HK-2 (cell line): ENCODE results near the gene ATP6V1F.
A peak's percentile ranks its signal among the peaks of the same experiment; 100 is the strongest.

Experiments
- DNase-seq: peaks from one replicate; pipeline ENCODE4 v3.0.0-alpha.2; 2018; ENCODE audit not compliant: unreplicated experiment

The ATP6V1F gene

DNA sequence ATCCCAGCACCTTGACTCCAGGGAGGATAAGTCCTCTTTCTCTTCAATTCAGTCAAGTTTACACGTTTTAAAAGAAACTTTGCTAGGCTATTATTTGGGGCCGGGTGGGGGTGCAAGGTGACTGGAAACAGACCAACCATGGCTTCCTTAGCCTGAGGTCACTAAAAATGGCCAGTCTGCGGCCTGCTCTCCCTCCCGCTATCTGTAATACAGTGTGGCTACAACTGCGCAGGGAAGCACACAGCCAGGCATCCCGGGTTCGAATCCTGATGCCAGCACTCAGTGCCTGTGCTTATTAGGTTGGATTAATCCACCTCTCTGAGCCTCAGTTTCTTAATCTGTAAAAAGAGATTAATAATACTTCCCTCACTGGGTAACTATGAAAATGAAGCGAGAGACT, 19.5 kb downstream of the ATP6V1F start:
- DNase-seq, result no peak

DNA sequence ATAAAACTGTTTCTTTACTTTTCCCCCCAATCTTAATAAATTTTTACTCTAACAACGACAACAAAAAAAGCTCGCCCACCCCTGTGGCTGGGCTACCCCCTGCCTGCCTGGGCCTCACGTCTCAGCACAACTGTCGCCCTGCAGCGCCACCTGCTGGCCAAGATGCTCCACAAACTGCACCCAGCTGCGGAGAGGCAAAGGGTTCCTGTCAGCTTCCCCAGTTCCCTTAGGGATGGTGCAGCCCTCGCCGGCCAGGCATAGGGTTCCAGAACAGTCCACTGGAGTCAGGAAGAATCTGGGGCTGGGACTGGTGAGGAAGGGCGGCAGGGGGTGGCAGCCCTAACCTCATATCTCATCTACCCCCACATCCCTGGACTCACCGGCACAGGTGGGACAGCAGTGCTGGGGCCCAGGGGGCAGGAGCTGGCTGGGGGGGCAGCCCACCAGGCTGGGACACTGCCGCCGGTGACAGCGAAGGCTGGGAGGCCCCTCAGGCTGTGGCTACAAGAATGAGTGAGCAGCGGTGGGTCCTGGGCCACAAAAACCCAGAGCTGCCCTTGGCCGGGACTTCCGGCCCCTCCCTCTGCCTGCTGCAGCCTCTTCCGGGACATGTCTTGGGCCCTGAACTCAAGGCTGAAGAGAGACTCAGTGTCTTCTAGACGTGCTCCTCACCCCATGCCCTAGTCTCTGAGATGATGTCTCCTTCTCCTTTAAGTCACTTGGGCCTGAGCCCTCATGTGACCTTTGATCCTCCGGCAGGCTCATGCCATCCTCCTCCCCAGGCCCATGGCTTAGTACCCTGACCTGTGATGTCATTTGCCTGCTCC, 21.2 kb downstream of the ATP6V1F start:
- DNase-seq, result peak; percentile 80

DNA sequence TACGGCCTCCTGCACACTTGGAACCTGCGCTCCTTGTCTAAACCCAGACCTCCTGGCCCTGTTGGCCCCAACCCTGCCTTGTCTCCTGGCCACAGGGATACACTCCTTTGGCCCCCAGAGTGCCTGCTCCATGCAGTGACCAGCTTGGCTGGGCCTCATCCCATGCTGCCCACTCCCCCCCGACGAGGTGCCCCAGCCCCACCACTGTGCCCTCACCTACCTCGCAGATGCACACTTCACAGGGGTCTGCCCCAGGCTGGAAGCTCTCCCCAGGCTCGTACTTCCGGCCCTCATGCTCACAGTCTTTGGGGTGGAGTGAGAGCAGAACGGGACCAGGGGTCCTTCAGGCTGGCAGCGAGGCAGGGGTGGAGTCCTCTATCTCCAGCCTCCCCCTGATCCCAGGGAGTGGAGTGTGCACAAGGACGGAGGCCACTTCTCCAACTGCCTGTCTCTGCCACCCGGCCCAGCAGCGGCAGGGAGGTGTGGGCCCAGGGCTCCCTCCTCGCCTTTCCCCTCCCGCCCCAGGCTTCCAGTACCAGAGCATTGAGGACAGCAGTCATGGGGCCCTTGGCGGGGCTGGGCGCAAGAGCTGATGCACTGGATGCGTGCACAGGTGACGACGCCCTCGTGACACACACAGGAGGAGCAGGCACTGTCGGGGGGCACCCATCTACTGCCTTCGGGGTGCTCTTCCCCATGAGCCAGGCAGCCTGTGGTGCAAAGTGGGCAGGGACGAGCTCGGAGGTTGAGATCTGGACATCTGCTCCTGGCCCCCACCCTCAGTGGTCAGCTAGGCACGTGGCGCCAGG, 22.1 kb downstream of the ATP6V1F start:
- no peak for DNase-seq

DNA sequence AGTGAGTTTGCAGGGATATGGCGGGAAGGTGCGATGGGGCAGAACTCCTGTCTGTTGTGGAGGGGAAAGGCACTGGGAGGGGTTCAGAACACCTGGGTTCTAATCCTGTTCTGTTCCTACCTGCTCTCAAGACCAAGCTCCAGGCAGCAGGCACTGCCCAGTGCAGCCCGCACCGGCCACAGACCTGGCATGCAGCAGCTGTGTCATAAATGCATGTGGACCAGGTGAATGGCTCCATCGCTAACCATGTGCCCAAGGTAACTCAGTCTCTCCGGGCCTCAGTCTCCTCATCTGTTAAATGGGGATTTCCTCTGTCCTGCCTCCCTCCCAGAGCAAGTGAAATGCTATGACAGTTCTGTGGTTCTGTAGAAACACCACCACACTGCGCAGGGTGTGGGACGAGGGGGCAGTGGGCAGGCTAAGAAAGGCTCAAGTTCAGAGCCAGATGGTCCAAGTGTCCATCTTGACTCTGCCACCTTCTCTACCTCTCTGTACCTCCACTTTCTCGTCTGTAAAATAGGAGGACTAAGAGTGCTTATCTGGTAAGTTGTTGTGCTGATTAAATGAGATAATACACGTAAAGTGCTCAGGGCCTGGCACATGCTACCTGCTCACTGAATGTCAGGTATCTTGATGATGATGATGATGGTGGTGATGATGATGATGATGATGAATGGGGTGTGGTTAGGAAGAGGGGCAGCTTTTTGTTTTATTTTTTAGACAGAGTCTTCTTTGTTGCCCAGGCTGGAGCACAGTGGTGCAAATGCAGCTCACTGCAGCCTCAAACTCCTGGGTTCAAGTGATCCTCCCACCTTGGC, 22.9 kb downstream of the ATP6V1F start:
- no peak for DNase-seq

DNA sequence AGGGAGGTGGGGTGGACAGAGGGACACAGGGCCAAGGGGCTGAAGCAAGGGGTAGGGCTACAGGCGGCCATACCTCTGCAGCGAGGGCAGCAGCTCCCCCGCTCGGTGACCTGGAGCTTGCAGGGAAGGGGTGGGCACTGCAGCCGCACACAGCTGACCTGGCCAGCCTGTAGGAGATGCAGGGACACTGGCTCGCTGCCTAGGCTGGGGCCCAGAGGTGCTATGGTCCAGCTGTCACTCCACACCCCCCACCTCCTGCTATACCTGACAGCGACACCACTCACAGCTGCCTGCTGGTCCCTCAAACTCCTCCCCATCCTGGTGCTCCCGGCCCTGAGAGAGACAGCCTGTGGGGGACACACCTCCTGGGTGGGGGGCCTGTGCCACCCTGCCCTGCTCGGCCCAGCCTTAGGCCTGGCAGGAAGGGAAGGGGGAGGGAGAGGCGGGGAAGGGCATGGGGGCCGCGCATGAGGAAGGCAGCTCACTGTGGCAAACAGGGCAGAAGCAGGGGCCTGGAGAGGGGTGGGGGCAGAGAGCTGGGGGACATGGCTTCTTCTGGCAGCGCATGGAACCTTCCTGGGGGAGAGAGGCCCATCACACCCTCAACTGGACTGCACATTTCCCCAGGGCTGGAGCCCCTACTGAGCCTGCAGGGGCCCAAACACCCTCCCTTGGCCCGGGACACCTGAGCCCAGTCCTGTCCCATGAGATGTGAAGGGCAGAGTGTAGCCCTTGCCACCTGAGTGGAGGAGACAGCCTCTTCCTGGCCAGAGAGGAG, 23.9 kb downstream of the ATP6V1F start:
- DNase-seq, result no peak

DNA sequence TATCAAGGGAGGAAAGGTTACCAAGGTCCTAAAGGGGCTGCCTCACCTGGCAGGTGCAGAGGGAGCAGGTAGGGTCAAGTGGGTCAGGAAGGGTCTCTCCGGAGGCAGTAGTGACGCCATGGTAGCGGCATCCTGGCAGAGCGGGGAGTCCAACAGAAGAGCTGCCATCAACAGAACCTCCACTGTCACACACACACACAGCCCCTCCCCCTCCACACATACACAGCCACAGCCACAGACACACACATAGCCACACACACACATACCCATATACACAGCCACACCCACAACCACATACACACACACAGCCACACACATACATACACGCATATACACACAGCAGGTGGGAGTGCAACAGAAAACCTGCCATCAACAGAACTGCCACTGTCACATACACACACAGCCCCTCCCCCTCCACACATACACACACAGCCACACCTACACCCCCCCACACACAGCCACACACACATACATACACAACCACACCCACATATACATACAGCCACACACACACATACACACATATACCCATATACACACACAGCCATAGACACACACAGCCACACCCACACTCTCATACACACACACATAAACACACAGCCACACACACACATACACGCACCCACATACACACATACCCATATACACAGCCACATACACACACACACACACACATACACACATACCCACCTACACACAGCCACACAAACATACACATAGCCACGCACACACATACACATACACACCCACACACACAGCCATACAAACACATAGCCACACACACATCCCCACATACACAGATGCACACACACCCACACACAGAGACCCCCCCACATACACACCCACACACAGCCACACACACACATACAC, 24.7 kb downstream of the ATP6V1F start:
- no peak for DNase-seq

DNA sequence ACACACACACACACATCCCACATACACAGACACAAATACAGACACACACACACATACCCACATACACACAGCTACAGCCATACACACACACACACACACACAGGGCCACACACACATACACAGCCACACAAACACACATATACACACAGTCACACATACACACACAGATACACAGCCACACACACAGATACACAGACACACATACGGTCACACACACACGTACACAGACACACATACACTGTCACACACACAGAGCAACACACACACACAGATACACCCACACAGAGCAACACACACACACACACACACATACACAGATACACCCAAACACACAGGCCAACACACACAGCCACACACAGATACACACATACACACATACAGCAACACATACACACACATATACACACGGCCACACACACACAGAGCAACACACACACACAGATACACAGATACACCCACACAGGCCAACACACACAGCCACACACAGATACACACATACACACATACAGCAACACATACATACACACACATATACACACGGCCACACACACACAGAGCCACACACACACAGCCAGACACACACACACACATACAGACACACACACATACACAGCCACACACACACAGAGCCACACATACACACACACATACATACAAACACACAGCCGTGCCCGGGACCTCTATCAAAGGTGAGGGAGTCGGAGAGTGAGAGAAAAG, 25.5 kb downstream of the ATP6V1F start:
- DNase-seq, result no peak

DNA sequence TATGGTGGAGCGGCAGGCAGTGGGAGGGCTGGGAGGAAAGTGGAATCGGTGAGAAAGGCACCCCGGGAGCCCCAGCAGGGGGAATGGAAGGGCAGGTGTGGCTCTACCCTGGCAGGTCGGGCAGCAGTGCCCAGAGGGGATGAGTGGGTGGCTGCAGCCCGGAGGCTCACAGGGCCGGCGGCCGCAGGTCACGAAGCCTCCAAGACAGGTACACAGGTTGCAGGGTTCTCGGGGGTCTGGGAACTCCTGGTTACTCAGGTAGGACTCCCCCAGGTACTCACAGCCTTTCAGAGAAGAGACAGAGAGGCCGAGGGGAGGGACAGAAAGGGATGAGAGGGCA, 26.1 kb downstream of the ATP6V1F start:
- DNase-seq, result no peak

DNA sequence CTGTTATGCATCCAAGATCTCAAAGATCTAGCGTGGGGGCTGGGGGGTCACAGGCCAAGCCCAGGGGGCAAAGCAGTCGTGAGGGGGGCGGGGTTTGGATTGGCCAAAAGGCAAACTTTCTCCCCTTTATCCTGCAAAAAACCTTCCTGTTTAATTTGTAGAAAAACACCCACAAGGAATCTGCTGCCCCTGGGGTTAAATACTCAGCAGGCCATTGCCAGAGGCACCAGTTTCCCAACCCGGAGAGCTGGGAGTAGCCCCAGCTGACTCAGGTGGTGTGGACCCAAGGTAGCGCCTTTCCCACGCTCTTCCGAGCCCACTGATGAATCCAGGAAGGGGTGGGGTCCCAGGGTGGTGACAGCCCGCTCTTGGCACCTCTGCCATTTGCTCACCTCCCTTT, 26.5 kb downstream of the ATP6V1F start:
- DNase-seq, result no peak

DNA sequence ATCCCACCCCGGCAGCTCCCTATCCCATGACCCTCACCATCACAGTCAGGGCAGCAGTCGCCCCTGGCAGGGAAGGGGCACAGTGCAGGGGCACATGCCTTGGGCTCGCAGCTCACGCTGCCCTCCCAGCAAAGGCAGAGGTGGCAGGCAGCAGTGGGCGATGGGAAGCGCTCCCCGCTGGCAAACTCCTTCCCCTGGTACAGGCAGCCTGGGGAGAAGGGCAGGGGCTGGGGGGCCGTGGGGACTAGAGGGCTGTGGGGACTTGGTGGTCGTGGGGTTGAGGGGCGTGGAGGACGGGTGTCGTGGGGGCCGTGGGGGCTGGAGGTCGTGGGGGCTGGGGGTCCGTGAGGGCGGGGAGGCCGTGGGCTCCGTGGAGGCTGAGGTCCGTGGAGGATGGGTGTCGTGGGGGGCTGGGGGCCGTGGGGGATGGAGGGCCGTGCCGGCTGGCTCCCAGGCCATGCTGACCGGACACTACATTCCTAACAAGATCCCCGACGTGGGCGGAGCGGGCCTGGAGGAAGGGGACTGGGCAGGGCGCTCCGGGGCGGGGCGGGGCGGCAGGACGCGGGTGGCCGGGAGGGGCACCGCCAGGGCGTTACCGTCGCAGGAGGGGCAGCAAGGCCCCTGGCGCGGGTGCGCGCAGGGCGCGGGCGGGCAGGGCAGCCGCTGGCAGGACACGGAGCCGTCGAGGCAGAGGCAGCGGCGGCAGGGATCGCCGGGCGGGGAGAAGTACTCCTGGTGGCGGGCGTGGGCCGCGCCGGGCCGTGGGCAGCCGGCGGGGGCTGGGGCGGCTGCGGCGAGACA, 27.9 kb downstream of the ATP6V1F start:
- no peak for DNase-seq

DNA sequence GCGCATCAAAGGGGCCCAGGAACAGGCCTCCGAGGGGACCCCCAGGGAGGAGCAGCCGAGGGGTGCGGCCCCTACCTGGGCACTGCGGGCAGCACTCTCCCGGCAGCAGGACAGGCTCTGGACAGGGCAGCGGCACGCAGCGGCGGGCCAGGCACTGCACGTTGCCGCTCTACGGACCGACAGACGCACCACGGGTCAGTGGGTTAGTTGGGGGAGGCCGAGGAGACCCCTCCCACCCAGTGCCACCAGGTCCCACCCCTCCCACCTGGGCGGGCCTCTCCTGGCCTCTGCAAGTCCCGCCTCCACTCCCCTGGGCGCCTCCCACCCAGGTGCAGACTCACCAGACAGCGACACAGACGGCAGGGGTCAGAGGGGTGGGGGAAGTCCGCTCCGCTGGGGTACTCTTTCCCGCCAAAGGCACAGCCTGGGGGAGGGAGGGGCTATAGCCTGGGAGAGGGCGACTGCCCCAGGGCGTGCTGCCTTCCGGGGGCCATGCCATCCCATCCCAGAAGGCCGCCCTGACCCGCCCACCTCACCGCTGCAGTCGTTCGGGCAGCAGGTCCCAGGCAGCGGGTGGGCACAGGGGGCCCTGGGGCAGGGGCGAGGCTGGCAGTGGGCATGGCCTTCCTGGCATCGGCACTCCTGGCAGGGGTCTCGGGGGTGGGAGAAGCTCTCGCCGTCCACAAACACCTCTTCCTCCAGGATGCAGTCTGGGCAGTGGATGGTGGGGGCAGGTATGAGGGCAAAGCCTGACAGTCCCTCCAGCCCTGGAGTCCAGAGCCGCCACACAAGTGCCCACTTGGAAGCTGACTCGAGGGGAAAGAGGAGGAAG, 28.7 kb downstream of the ATP6V1F start:
- DNase-seq, result no peak

DNA sequence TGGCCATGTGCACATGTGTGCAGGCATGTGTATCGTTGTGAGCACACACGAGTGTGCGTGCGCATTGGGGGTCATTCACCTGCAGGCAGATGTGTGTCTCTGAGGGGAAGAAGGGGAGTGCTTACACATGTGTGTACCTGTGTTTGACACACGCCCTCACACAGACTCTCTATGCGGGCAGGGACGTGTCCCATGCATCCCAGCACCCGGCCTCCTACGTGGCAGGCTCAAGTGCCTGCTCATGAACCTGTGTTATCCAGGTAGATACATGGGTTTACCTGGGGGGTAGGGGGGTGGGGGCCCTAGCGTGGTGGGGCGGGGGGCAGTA, 29.2 kb downstream of the ATP6V1F start:
- no peak for DNase-seq

DNA sequence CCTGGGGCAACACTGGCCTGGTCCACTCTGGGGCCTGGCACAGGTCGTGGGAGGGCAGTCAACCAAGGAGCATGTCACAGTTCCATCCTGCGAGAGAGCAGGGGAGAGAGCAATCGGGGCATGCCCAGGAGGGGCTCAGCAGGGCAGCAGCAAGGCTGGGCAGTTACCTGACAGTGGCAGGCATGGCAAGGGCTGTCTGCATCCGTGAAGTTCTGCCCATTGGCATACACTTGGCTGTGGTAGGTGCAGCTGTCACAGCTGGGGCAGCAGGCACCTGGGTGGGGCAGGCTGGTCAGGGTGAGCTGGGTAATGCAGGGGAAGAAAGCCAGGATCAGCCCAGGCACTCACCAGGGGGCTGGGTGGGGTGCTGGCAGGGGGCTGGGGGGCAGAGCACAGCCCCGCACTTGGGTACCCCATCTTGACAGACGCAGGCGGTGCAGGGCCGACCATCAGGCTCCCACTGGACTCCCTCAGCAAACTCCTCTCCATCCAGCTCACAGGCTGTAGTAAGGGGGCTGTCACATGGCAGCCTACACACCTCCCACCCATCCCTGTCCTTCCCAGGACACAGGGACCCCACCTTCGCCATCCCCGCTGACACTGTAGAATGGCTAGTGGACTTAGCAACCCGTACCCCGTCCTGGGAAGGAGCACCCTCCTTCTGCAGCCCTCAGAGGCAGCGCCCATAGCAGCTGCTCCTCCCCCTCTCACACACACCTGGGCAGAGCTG, 30.0 kb downstream of the ATP6V1F start:
- no peak for DNase-seq

DNA sequence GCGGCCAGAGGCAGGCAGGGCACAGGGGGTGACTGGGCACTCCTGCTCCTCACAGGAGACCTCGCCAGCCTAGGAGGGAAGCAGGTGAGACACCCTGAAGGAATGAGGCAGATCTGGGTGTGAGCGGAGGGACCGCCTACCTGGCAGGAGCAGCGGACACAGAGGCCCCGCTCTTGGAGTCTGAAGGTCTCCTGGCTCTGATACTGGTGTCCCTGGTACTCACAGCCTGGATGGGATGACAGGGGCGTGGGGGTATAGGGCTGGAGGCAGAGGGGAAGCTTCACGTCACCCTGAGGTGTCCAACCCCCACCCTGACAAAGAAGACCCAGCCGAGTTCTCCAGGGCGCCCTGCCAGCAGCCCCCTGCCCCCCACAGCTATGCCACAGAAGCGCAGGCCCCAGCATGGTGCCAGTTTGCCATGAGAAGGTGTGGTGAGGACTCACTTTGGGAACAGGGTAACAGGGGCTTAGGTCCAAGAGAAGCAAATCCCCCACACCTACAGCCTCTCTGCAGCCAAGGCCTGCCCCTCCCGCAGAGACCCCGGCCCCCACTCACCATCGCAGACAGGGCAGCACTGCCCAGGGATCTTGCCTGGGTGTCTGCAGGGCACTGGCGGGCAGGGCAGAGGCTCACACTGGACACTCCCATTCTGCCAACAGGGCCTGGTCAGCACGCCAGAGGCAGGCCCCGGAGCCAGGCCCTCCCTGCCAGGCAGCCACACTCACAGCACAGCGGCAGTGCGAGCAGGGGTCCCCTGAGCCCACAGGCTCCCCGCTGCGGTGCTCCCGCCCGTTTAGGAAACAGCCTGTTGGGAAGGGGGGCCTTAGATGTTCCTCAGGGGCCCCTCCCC, 30.8 kb downstream of the ATP6V1F start:
- DNase-seq, result no peak

DNA sequence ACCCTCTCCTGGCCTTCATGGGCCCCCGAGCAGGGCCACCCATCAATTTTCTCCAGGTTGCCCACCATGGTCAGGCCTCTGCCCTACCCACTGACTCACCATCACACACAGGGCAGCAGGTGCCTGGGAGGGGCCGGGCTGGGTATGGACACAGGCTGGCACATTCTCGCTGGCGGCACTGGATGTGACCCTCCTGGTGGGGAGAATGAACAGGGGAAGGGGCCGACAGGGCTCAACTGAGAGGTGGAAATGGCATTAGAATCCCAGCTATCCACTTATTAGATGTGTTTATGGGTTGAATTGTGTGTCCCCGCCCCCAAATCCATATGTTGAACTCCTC, 31.4 kb downstream of the ATP6V1F start:
- DNase-seq, result no peak

DNA sequence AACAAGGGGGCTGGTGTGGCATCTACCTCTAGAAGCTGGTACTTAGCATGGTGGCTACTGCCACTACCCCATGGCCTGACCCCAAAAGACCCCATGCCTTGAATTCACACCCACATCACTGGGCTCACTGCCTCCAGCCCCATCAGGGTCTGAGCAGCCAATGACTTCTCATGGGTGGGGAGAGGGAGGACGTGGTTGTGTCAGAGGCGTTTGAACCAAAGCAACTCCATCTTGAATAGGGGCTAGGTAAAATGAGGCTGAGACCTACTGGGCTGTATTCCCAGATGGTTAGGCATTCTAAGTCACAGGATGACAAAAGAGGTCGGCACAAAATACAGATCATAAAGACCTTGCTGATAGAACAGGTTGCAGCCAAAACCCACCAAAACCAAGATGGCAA, 32.7 kb downstream of the ATP6V1F start:
- DNase-seq, result no peak

DNA sequence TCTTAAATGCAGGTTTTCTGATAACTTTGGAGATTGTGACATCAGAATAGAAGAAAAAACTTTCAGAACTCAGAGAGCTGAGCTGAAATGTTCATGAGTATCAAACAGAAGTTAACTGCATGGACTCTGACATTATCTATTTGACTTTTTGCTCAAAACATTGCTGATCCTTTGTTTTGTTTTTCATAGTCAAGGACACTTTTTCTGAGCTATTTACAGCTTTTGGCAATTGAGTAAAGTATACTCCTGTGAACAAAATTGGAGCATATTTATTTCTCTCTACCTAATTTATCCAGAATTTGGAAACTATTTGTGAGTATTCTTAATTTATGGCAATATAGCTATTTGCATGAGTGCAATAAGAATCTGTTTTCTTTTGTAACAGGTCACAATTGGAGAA, 36.7 kb downstream of the ATP6V1F start:
- no peak for DNase-seq
